Activated naive CD8-positive, alpha-beta T cell treated with anti-CD3 and anti-CD28 coated beads, Interleukin-2, amount 10 ng/mL, durations not matched to agents 7 days and 5 days (primary cell): Measurements from ENCODE around the gene CUEDC1. TPM values are rescaled to one million over a fixed set of nuclear protein-coding genes. Genes with fewer than 3 reads are reported as not detected.

Experiments
- ATAC-seq: fragments of 150-1000 bp; cut with Tn5 transposase; one replicate; pipeline ENCODE4 v1.10.0; 2021; ENCODE audit warnings: low read depth, moderate library complexity
- POLR2A ChIA-PET: fragments of 350-600 bp; sonication (Branson Sonifier 250); formaldehyde crosslinking; loops from one replicate; lab custom pipeline; 2021; ENCODE audit warnings: antibody characterized with exemption; lab: Charles Lee
- DNase-seq: peaks from one replicate; pipeline ENCODE4 v3.0.0; 2021
- H3K27ac Mint-ChIP-seq: one replicate; pipeline ENCODE4 v1.8.0; 2022; ENCODE audit warnings: mild to moderate bottlenecking, mixed read lengths
- H3K27me3 Mint-ChIP-seq: one replicate; pipeline ENCODE4 v1.8.0; 2022; ENCODE audit warnings: mild to moderate bottlenecking, moderate library complexity, mixed read lengths
- H3K36me3 Mint-ChIP-seq: one replicate; pipeline ENCODE4 v1.8.0; 2021; ENCODE audit warnings: mild to moderate bottlenecking, mixed read lengths
- H3K4me1 Mint-ChIP-seq: one replicate; pipeline ENCODE4 v1.8.0; 2021; ENCODE audit warnings: mixed read lengths
- H3K4me3 Mint-ChIP-seq: one replicate; pipeline ENCODE4 v1.8.0; 2022; ENCODE audit warnings: mild to moderate bottlenecking, moderate library complexity, mixed read lengths
- H3K9me3 Mint-ChIP-seq: one replicate; pipeline ENCODE4 v1.8.0; 2021; ENCODE audit warnings: mixed read lengths
- total RNA-seq, 2 experiments: library from RNA; stranded (reverse); gene quantifications; one replicate each; pipeline ENCODE4 v1.2.3, GENCODE V29; 2021

The CUEDC1 gene
- total RNA-seq, 2 experiments from 2014 or later: 0.28 to 1.2 TPM

GRCh38 chr17:57873261-57874057 is 81.8 kb downstream of the CUEDC1 start:
- ATAC-seq: no peak
- H3K4me1 Mint-ChIP-seq: peaks cover 31% of the 10 kb centered on the region
- no peak overlapping the region for H3K27ac Mint-ChIP-seq
- H3K27me3 Mint-ChIP-seq: peaks cover 30% of the 10 kb centered on the region
- no peaks in the 10 kb centered on the region for H3K36me3 Mint-ChIP-seq
- no peaks in the 10 kb centered on the region for H3K9me3 Mint-ChIP-seq
- POLR2A ChIA-PET: no interaction called here
- no peak for DNase-seq
- H3K4me3 Mint-ChIP-seq: no peak overlapping the region

GRCh38 chr17:57872536-57872935 is 82.7 kb downstream of the CUEDC1 start:
- POLR2A ChIA-PET: no interaction called here
- H3K36me3 Mint-ChIP-seq: no peaks in the 10 kb centered on the region
- peaks cover 39% of the 10 kb centered on the region for H3K4me1 Mint-ChIP-seq

GRCh38 chr17:57871863-57872262 is 83.3 kb downstream of the CUEDC1 start:
- POLR2A ChIA-PET: no interaction called here
- Mint-ChIP-seq H3K36me3 (no peaks in the 10 kb centered on the region), H3K27ac (no peak overlapping the region), H3K4me3 (no peak overlapping the region), H3K4me1 (peaks cover 40% of the 10 kb centered on the region), H3K9me3 (no peaks in the 10 kb centered on the region), H3K27me3 (peaks cover 25% of the 10 kb centered on the region)
- ATAC-seq (no peak), DNase-seq (no peak)

More at GRCh38 chr17:57872536-57872935, 82.7 kb downstream of the CUEDC1 start:
- Mint-ChIP-seq H3K4me3 (no peak overlapping the region), H3K27me3 (peaks cover 26% of the 10 kb centered on the region), H3K27ac (no peak overlapping the region), H3K9me3 (no peaks in the 10 kb centered on the region)
- DNase-seq (no peak), ATAC-seq (no peak)

GRCh38 chr17:57871155-57871554 is 84.1 kb downstream of the CUEDC1 start:
- POLR2A ChIA-PET: no interaction called here
- H3K9me3 Mint-ChIP-seq: no peaks in the 10 kb centered on the region

GRCh38 chr17:57870283-57870635 is 85.0 kb downstream of the CUEDC1 start:
- Mint-ChIP-seq H3K27ac (no peak overlapping the region), H3K4me1 (peaks cover 32% of the 10 kb centered on the region), H3K4me3 (no peak overlapping the region), H3K36me3 (no peaks in the 10 kb centered on the region), H3K27me3 (peaks cover 24% of the 10 kb centered on the region), H3K9me3 (no peaks in the 10 kb centered on the region)
- no peak for DNase-seq
- POLR2A ChIA-PET: interaction anchor here (0.7 to 1.4 kb wide), 2 partner anchors 11 to 137 kb away, joined by 3 to 4 read pairs; partner anchors contain the start of gene SRSF1
- no peak for ATAC-seq

More at GRCh38 chr17:57871155-57871554, 84.1 kb downstream of the CUEDC1 start:
- Mint-ChIP-seq H3K27me3 (peaks cover 25% of the 10 kb centered on the region), H3K4me1 (peaks cover 33% of the 10 kb centered on the region), H3K27ac (no peak overlapping the region), H3K36me3 (no peaks in the 10 kb centered on the region), H3K4me3 (no peak overlapping the region)
- DNase-seq (no peak), ATAC-seq (no peak)

GRCh38 chr17:57869617-57870282 is 85.5 kb downstream of the CUEDC1 start:
- H3K4me1 Mint-ChIP-seq: peaks cover 32% of the 10 kb centered on the region
- peaks cover 23% of the 10 kb centered on the region for H3K27me3 Mint-ChIP-seq
- no peak overlapping the region for H3K4me3 Mint-ChIP-seq
- H3K9me3 Mint-ChIP-seq: no peaks in the 10 kb centered on the region
- POLR2A ChIA-PET: interaction anchor here (0.7 to 1.4 kb wide), 2 partner anchors 11 to 138 kb away, joined by 3 to 4 read pairs; partner anchors contain the start of gene SRSF1
- DNase-seq: no peak
- H3K27ac Mint-ChIP-seq: no peak overlapping the region
- ATAC-seq: no peak
- no peaks in the 10 kb centered on the region for H3K36me3 Mint-ChIP-seq

- H3K27me3 Mint-ChIP-seq: peaks cover 27% of the 10 kb centered on the region
- H3K4me3 Mint-ChIP-seq: no peak overlapping the region
- no peak overlapping the region for H3K27ac Mint-ChIP-seq
- ATAC-seq (no peak), DNase-seq (no peak)
- POLR2A ChIA-PET: interaction anchor here (0.9 to 1.4 kb wide), 3 partner anchors 10 to 139 kb away, joined by 3 read pairs; no protein-coding TSS in a partner anchor
- H3K9me3 Mint-ChIP-seq: no peaks in the 10 kb centered on the region
- H3K36me3 Mint-ChIP-seq: no peaks in the 10 kb centered on the region
- peaks cover 30% of the 10 kb centered on the region for H3K4me1 Mint-ChIP-seq
These were observed 86.1 kb downstream of the CUEDC1 start for GRCh38 chr17:57868910-57869616.

GRCh38 chr17:57868007-57868909 is 87.0 kb downstream of the CUEDC1 start:
- H3K4me1 Mint-ChIP-seq: peaks cover 23% of the 10 kb centered on the region
- no peaks in the 10 kb centered on the region for H3K9me3 Mint-ChIP-seq
- H3K27ac Mint-ChIP-seq: peak overlapping the region; percentile 84
- H3K36me3 Mint-ChIP-seq: no peaks in the 10 kb centered on the region
- ATAC-seq: peak; percentile 92
- peaks cover 35% of the 10 kb centered on the region for H3K27me3 Mint-ChIP-seq
- POLR2A ChIA-PET: interaction anchor here (0.9 to 1.6 kb wide), 6 partner anchors 11 to 139 kb away, joined by 3 to 10 read pairs (median 3); partner anchors contain the start of genes MRPS23 and SRSF1
- DNase-seq: peak; percentile 62
- H3K4me3 Mint-ChIP-seq: peak overlapping the region; percentile 59

- H3K4me3 Mint-ChIP-seq: no peak overlapping the region
- no peak for ATAC-seq
- H3K4me1 Mint-ChIP-seq: peaks cover 19% of the 10 kb centered on the region
- POLR2A ChIA-PET: interaction anchor here (1.2 to 1.6 kb wide), 4 partner anchors 10 to 764 kb away, joined by 3 to 10 read pairs (median 4); partner anchors contain the start of genes MRPS23 and SRSF1
- H3K27ac Mint-ChIP-seq: no peak overlapping the region
- no peaks in the 10 kb centered on the region for H3K36me3 Mint-ChIP-seq
- no peaks in the 10 kb centered on the region for H3K9me3 Mint-ChIP-seq
- no peak for DNase-seq
- H3K27me3 Mint-ChIP-seq: peaks cover 41% of the 10 kb centered on the region
These were observed 88.1 kb downstream of the CUEDC1 start for GRCh38 chr17:57867126-57867525.

- ATAC-seq (no peak), DNase-seq (no peak)
- POLR2A ChIA-PET: interaction anchor here (1.2 to 1.6 kb wide), 4 partner anchors 10 to 765 kb away, joined by 3 to 10 read pairs (median 4); partner anchors contain the start of genes MRPS23 and SRSF1
- no peak overlapping the region for H3K4me3 Mint-ChIP-seq
- H3K27ac Mint-ChIP-seq: no peak overlapping the region
- H3K27me3 Mint-ChIP-seq: peaks cover 40% of the 10 kb centered on the region
- H3K4me1 Mint-ChIP-seq: peaks cover 20% of the 10 kb centered on the region
- no peaks in the 10 kb centered on the region for H3K36me3 Mint-ChIP-seq
- H3K9me3 Mint-ChIP-seq: no peaks in the 10 kb centered on the region
These were observed 88.5 kb downstream of the CUEDC1 start for GRCh38 chr17:57866723-57867122.

GRCh38 chr17:57866319-57866718 is 88.9 kb downstream of the CUEDC1 start:
- DNase-seq: no peak
- Mint-ChIP-seq H3K27ac (peak overlapping the region; percentile 34), H3K36me3 (no peaks in the 10 kb centered on the region), H3K4me1 (peaks cover 21% of the 10 kb centered on the region), H3K27me3 (peaks cover 37% of the 10 kb centered on the region), H3K4me3 (no peak overlapping the region), H3K9me3 (no peaks in the 10 kb centered on the region)
- no peak for ATAC-seq
- POLR2A ChIA-PET: interaction anchor here (1.2 kb wide), 2 partner anchors 11 to 765 kb away, joined by 3 to 5 read pairs; no protein-coding TSS in a partner anchor

GRCh38 chr17:57864273-57864672 is 90.9 kb downstream of the CUEDC1 start:
- Mint-ChIP-seq H3K36me3 (no peaks in the 10 kb centered on the region), H3K4me1 (peaks cover 29% of the 10 kb centered on the region), H3K27me3 (peaks cover 43% of the 10 kb centered on the region), H3K27ac (peak overlapping the region; percentile 1), H3K4me3 (no peak overlapping the region), H3K9me3 (no peaks in the 10 kb centered on the region)
- ATAC-seq (no peak), DNase-seq (no peak)
- POLR2A ChIA-PET: interaction anchor here (0.6 to 0.8 kb wide), 2 partner anchors 9 to 14 kb away, joined by 3 read pairs; no protein-coding TSS in a partner anchor
